ENCODE measurements around the gene WDR76. TPM values are rescaled to one million over a fixed set of nuclear protein-coding genes. Genes with fewer than 3 reads are reported as not detected.

The WDR76 gene
- total RNA-seq, 1 donor from 2014 or later = 0.73 TPM

- TF ChIP-seq EZH2 (IDR thresholded peaks at IDR 0.05; ENCODE audit: insufficient read depth, low read length) (no peak), CTCF (IDR thresholded peaks at IDR 0.05; ENCODE audit: insufficient read depth, low read depth, low read length) (no peak)
- H3K27ac Mint-ChIP-seq (ENCODE audit: unreplicated experiment) = no peak overlapping the region
- FAIRE-seq = no peak
These were observed 56.8 kb downstream of the WDR76 start for GRCh38 chr15:43883571-43883970.

GRCh38 chr15:43886558-43886957 lies 59.8 kb downstream of the WDR76 start:
- Histone ChIP-seq H3K9ac (ENCODE audit: low read length) (no peak overlapping the region), H3K79me2 (ENCODE audit: insufficient read depth, low read length) (no peaks in the 10 kb centered on the region), H3K4me2 (ENCODE audit: low read length) (no peak overlapping the region), H3K36me3 (ENCODE audit: insufficient read depth, low read length) (peaks cover 20% of the 10 kb centered on the region), H4K20me1 (ENCODE audit: insufficient read depth, low read length) (no peaks in the 10 kb centered on the region), H3K27me3 (ENCODE audit: insufficient read depth, low read length) (no peaks in the 10 kb centered on the region), H3K27ac (ENCODE audit: low read depth, low read length) (no peak overlapping the region), H3K4me1 (ENCODE audit: insufficient read depth, low read length) (no peaks in the 10 kb centered on the region), H3K4me3 (ENCODE audit: insufficient read depth, low read depth, low read length) (no peak overlapping the region), H2AFZ (ENCODE audit: low read depth, low read length) (no peak overlapping the region), H3K9me3 (ENCODE audit: insufficient read depth, low read depth, low read length) (no peaks in the 10 kb centered on the region)
- FAIRE-seq (no peak), DNase-seq (ENCODE audit: low read depth) (no peak)
- Mint-ChIP-seq H3K27me3 (ENCODE audit: low read depth, unreplicated experiment) (no peaks in the 10 kb centered on the region), H3K36me3 (ENCODE audit: low read depth, unreplicated experiment) (peaks cover 24% of the 10 kb centered on the region), H3K4me1 (ENCODE audit: low read depth, unreplicated experiment) (no peaks in the 10 kb centered on the region), H3K4me3 (ENCODE audit: unreplicated experiment) (no peak overlapping the region), H3K9me3 (ENCODE audit: unreplicated experiment) (no peaks in the 10 kb centered on the region), H3K27ac (ENCODE audit: unreplicated experiment) (no peak overlapping the region)
- TF ChIP-seq EZH2 (IDR thresholded peaks at IDR 0.05; ENCODE audit: insufficient read depth, low read length) (no peak), CTCF (IDR thresholded peaks at IDR 0.05; ENCODE audit: insufficient read depth, low read depth, low read length) (no peak)

More at GRCh38 chr15:43883571-43883970, 56.8 kb downstream of the WDR76 start:
- no peaks in the 10 kb centered on the region for H3K4me1 ChIP-seq (ENCODE audit: insufficient read depth, low read length)
- no peak overlapping the region for H3K4me3 ChIP-seq (ENCODE audit: insufficient read depth, low read depth, low read length)
- no peak overlapping the region for H3K4me2 ChIP-seq (ENCODE audit: low read length)
- DNase-seq (ENCODE audit: low read depth) = no peak
- no peak overlapping the region for H2AFZ ChIP-seq (ENCODE audit: low read depth, low read length)
- Mint-ChIP-seq H3K4me3 (ENCODE audit: unreplicated experiment) (no peak overlapping the region), H3K36me3 (ENCODE audit: low read depth, unreplicated experiment) (peaks cover 16% of the 10 kb centered on the region), H3K4me1 (ENCODE audit: low read depth, unreplicated experiment) (no peaks in the 10 kb centered on the region), H3K27me3 (ENCODE audit: low read depth, unreplicated experiment) (no peaks in the 10 kb centered on the region), H3K9me3 (ENCODE audit: unreplicated experiment) (no peaks in the 10 kb centered on the region)
- no peaks in the 10 kb centered on the region for H3K27me3 ChIP-seq (ENCODE audit: insufficient read depth, low read length)
- no peaks in the 10 kb centered on the region for H4K20me1 ChIP-seq (ENCODE audit: insufficient read depth, low read length)
- H3K9ac ChIP-seq (ENCODE audit: low read length) = no peak overlapping the region
- H3K9me3 ChIP-seq (ENCODE audit: insufficient read depth, low read depth, low read length) = no peaks in the 10 kb centered on the region
- H3K27ac ChIP-seq (ENCODE audit: low read depth, low read length) = no peak overlapping the region
- no peaks in the 10 kb centered on the region for H3K79me2 ChIP-seq (ENCODE audit: insufficient read depth, low read length)
- H3K36me3 ChIP-seq (ENCODE audit: insufficient read depth, low read length) = peaks cover 29% of the 10 kb centered on the region

GRCh38 chr15:43887901-43888300 lies 61.1 kb downstream of the WDR76 start:
- Histone ChIP-seq H3K4me2 (ENCODE audit: low read length) (no peak overlapping the region), H3K9me3 (ENCODE audit: insufficient read depth, low read depth, low read length) (no peaks in the 10 kb centered on the region), H3K4me3 (ENCODE audit: insufficient read depth, low read depth, low read length) (no peak overlapping the region), H3K9ac (ENCODE audit: low read length) (no peak overlapping the region), H3K4me1 (ENCODE audit: insufficient read depth, low read length) (no peaks in the 10 kb centered on the region), H2AFZ (ENCODE audit: low read depth, low read length) (no peak overlapping the region), H3K27me3 (ENCODE audit: insufficient read depth, low read length) (no peaks in the 10 kb centered on the region), H4K20me1 (ENCODE audit: insufficient read depth, low read length) (no peaks in the 10 kb centered on the region), H3K27ac (ENCODE audit: low read depth, low read length) (no peak overlapping the region), H3K79me2 (ENCODE audit: insufficient read depth, low read length) (no peaks in the 10 kb centered on the region), H3K36me3 (ENCODE audit: insufficient read depth, low read length) (peaks cover 18% of the 10 kb centered on the region)
- TF ChIP-seq CTCF (IDR thresholded peaks at IDR 0.05; ENCODE audit: insufficient read depth, low read depth, low read length) = no peak
- H3K27ac Mint-ChIP-seq (ENCODE audit: unreplicated experiment) = no peak overlapping the region
- DNase-seq (ENCODE audit: low read depth) = no peak
- no peak for FAIRE-seq
- H3K9me3 Mint-ChIP-seq (ENCODE audit: unreplicated experiment) = no peaks in the 10 kb centered on the region
- H3K4me1 Mint-ChIP-seq (ENCODE audit: low read depth, unreplicated experiment) = no peaks in the 10 kb centered on the region
- H3K36me3 Mint-ChIP-seq (ENCODE audit: low read depth, unreplicated experiment) = peaks cover 24% of the 10 kb centered on the region
- H3K27me3 Mint-ChIP-seq (ENCODE audit: low read depth, unreplicated experiment) = no peaks in the 10 kb centered on the region
- H3K4me3 Mint-ChIP-seq (ENCODE audit: unreplicated experiment) = no peak overlapping the region
